ENCODE results near the gene ATP11A. TPM values are rescaled to one million over a fixed set of nuclear protein-coding genes. Genes with fewer than 3 reads are reported as not detected.
A peak's percentile ranks its signal among the peaks of the same experiment; 100 is the strongest.
"Not testable (repeated sequence)": the region's sequence is repeated elsewhere in the genome, so short reads cannot be mapped to it uniquely, and the experiment has no call there.

Gene ATP11A
- total and polyA plus RNA-seq, 11 donors, result 20.5 to 146 (median 91.2) TPM

DNA sequence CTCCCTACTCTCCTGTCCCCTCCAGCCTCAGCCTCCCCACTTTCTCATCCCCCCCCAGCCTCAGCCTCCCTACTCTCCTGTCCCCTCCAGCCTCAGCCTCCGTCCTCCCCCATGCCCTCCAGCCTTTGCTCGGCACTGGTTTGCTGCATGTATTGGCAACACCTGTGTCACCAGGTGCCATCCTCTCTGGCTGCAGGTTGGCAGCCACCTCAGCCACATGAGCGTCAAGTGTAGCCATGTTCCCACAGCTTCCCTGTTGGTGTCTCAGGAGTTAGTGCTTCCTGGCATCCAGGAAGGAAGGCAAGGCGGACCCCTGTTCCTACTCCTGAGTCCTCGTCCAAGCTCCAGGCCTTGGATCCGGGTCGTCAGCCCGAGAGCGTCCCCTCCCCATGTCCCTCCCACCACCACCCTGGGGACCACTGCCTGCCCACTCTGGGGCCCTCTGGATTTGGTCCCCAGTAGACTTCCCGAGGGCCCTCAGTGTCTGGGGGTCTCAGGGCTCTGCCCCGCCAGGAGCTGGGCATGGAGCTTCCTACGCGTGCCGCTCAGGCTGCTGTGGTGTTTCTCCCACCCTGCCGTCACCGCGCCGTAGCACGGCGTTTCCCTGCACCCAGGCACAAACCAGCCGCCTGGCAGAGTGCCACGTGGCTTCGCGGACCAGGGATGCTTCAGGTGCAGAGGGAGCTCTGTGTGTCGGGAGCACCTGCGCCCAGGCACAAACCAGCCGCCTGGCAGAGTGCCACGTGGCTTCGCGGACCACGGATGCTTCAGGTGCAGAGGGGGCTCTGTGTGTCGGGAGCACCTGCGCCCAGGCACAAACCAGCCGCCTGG, 150.8 kb downstream of the ATP11A start:
- no peak for DNase-seq
- Histone ChIP-seq H3K27ac (no peak overlapping the region), H3K36me3 (peaks cover 0 to 81% (median 56%) of the 10 kb centered on the region in 9 donors)

GRCh38 chr13:112841303-112842015, 151.6 kb downstream of the ATP11A start:
- H3K27me3 ChIP-seq; intact Hi-C loops (cut with DNase I); H3K9me3 ChIP-seq: not testable (repeated sequence)
- Histone ChIP-seq H3K36me3 (peaks cover 0 to 81% (median 55%) of the 10 kb centered on the region in 9 donors), H3K27ac (peak overlapping the region in 9 of 12 donors; percentile 3 to 68 (median 46)), H3K4me1 (peaks cover 0 to 25% (median 7%) of the 10 kb centered on the region in 12 donors), H3K4me3 (peak overlapping the region in 1 of 12 donors; percentile 2)
- DNase-seq, result peak in 3 of 5 donors; percentile 55 to 62 (median 61)
- 75 to 92% (median 84%) methylated on average over 18 to 31 of the region's 31 CpGs for WGBS, 4 donors
- peak in 3 of 4 donors; percentile 21 to 73 (median 68) for ATAC-seq

More for the DNA sequence above, 150.8 kb downstream of the ATP11A start:
- H3K4me3 ChIP-seq, result no peak overlapping the region
- WGBS, 4 donors, result 91 to 97% (median 96%) methylated on average over 24 to 34 of the region's 34 CpGs
- H3K4me1 ChIP-seq, result peaks cover 0 to 25% (median 7%) of the 10 kb centered on the region in 12 donors
- H3K27me3 ChIP-seq, result no peaks in the 10 kb centered on the region
- TF ChIP-seq POLR2A (IDR thresholded peaks at IDR 0.05) (no peak), CTCF (IDR thresholded peaks at IDR 0.05) (no peak)
- no peaks in the 10 kb centered on the region for H3K9me3 ChIP-seq
- intact Hi-C loops (cut with DNase I), result no loop called here
- no peak for ATAC-seq

- Histone ChIP-seq H3K27ac (peak overlapping the region in 8 of 12 donors; percentile 9 to 68 (median 50)), H3K9me3 (peaks cover 0 to 5% (median 0%) of the 10 kb centered on the region in 12 donors), H3K4me1 (peaks cover 0 to 19% (median 5%) of the 10 kb centered on the region in 12 donors), H3K4me3 (peak overlapping the region in 4 of 12 donors; percentile 5 to 24 (median 20)), H3K27me3 (no peaks in the 10 kb centered on the region), H3K36me3 (peaks cover 0 to 81% (median 55%) of the 10 kb centered on the region in 9 donors)
- WGBS, 4 donors, result 39 to 60% (median 49%) methylated on average over 14 of the region's 14 CpGs
- intact Hi-C loops (cut with DNase I), result no loop called here
- DNase-seq (peak in 4 of 5 donors; percentile 56 to 64 (median 59)), ATAC-seq (peak; percentile 48 to 84 (median 78))
- TF ChIP-seq POLR2A (IDR thresholded peaks at IDR 0.05), result no peak
- peak in 2 of 12 donors; percentile 6 to 7 for TF ChIP-seq CTCF (IDR thresholded peaks at IDR 0.05)
Observed at GRCh38 chr13:112842343-112842856, 152.6 kb downstream of the ATP11A start.

DNA sequence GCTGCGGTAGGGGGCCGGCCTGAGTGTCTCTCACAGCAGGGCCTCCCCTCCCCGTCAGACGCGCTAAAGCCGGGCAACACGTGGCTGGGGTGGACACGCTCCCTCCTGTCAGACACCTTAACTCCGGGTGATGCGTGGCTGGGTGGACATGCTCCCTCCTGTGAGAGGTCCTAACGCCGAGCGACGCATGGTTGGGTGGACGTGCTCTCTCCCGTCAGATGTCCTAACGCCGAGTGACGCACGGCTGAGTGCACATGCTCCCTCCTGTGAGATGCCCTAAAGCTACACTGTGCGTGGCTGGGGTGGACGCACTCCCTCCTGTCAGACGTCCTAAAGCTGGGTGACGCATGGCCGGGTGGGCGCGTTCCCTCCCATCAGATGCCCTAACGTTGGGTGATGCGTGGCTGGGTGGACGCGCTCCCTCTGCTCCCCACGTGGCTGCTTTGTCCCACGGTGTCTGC, 153.1 kb downstream of the ATP11A start:
- TF ChIP-seq POLR2A (IDR thresholded peaks at IDR 0.05), result no peak
- no peak for TF ChIP-seq CTCF (IDR thresholded peaks at IDR 0.05)
- Histone ChIP-seq H3K4me3 (no peak overlapping the region), H3K27me3 (no peaks in the 10 kb centered on the region), H3K9me3 (peaks cover 0 to 11% (median 0%) of the 10 kb centered on the region in 12 donors), H3K4me1 (peaks cover 0 to 16% (median 5%) of the 10 kb centered on the region in 12 donors), H3K36me3 (peaks cover 0 to 83% (median 57%) of the 10 kb centered on the region in 9 donors), H3K27ac (peak overlapping the region in 5 of 12 donors; percentile 9 to 63 (median 55))
- DNase-seq (no peak), ATAC-seq (peak; percentile 14 to 28 (median 20))
- WGBS, 4 donors, result 84 to 94% (median 92%) methylated on average over 33 of the region's 33 CpGs
- intact Hi-C loops (cut with DNase I), result no loop called here
